H1 (cell line): ENCODE data around the gene MBD1. TPM values are rescaled to one million over a fixed set of nuclear protein-coding genes. Genes with fewer than 3 reads are reported as not detected.

Experiments used
- CEBPB ChIP-seq: IDR thresholded peaks from 2 replicates; pipeline ENCODE4 v1.6.1; 2012; ENCODE audit warnings: low read depth, low read length
- CHD7 ChIP-seq: fragments of 300-600 bp; sonication (generic); IDR thresholded peaks from 2 replicates; pipeline ENCODE4 v1.7.1; 2012; ENCODE audit warnings: low read length, moderate library complexity, mild to moderate bottlenecking, inconsistent platforms; ENCODE audit not compliant: insufficient replicate concordance
- CTCF ChIP-seq, 3 experiments: IDR thresholded peaks; 1 replicate in 2 of 3; 2 replicates in 1 of 3; pipeline versions ENCODE4 v1.5.1 to v1.6.1; 2011; ENCODE audit warnings: low read length in 3 of 3, mild to moderate bottlenecking in 3 of 3, inconsistent platforms in 2 of 3, low read depth in 1 of 3, moderate library complexity in 1 of 3; ENCODE audit not compliant: insufficient read depth in 1 of 3; ENCODE audit errors: control extremely low read depth in 1 of 3
- E2F6 ChIP-seq: IDR thresholded peaks from 2 replicates; pipeline ENCODE4 v1.6.1; 2012; ENCODE audit warnings: inconsistent platforms
- GABPA ChIP-seq: IDR thresholded peaks from 2 replicates; pipeline ENCODE4 v1.6.1; 2011; ENCODE audit warnings: mild to moderate bottlenecking, low read length, moderate library complexity, borderline replicate concordance; ENCODE audit not compliant: insufficient read depth
- GTF2F1 ChIP-seq: IDR thresholded peaks from 2 replicates; pipeline ENCODE4 v1.6.1; 2012; ENCODE audit warnings: low read depth, low read length, improper control_type of control experiment, borderline replicate concordance
- polyA plus RNA-seq, 7 experiments: library from polyadenylated mRNA; depleted of rRNA in 3 of 7; stranded (reverse) in 5 of 7; unstranded in 2 of 7; fragments of >200 nt in 5 of 7; fragments of 200-250 nt in 2 of 7; gene quantifications; 1 replicate in 5 of 7; 2 replicates in 1 of 7; 4 replicates in 1 of 7; pipeline versions ENCODE4 v1.2.1 to v1.2.3, GENCODE V29; 2011 to 2013; ENCODE audit warnings: missing spikeins in 2 of 7, mixed read lengths in 2 of 7
- total RNA-seq: library from RNA; stranded (reverse); fragmentation: NEBNext Ultra II Directional; extraction: Animal tissue kit (Norgen Biotek cat#: 25700); gene quantifications from 2 replicates; pipeline ENCODE4 v1.2.1, GENCODE V29; 2021

The MBD1 gene
- total and polyA plus RNA-seq, 2 of the 8 experiments (the other 6 are each of a cell fraction or from before 2014, with no cell fraction given) = 32.2 to 41.6 TPM

GRCh38 chr18:50289108-50289443, 7.8 kb upstream of the MBD1 start (continued):
- TF ChIP-seq CHD7 (no peak), CEBPB (no peak), GTF2F1 (no peak), CTCF (IDR thresholded peaks at IDR 0.05; ENCODE audit: control extremely low read depth in 1 of 3, insufficient read depth in 1 of 3, low read depth in 1 of 3, low read length in 3 of 3) (no peak), E2F6 (no peak), GABPA (no peak)
